K562 (cell line): ENCODE results near the gene C6orf62. TPM values are rescaled to one million over a fixed set of nuclear protein-coding genes. Genes with fewer than 3 reads are reported as not detected.

ENCODE experiments used
- ATAC-seq: fragments of 200-7000 bp; cut with Tn5 transposase; 3 replicates; pipeline ENCODE4 v1.9.1; 2020; ENCODE audit warnings: moderate library complexity
- BruUV-seq: library from RNA; stranded (reverse); fragments of 400-500 nt; replicated peaks from 2 replicates; lab custom pipeline; 2021; lab: Mats Ljungman, UMichigan
- CTCF ChIA-PET: fragments of 300-600 bp; formaldehyde crosslinking; extraction: SDS; loops from one replicate; lab custom pipeline; 2021; ENCODE audit warnings: low intra/inter-chr PET ratio; lab: Yijun Ruan, JAX
- POLR2A ChIA-PET: fragments of 300-600, 350-650 bp; sonication (Branson Sonifier 250); formaldehyde crosslinking; extraction: SDS; loops from one replicate; lab custom pipeline; 2021; ENCODE audit warnings: antibody characterized with exemption, inconsistent platforms; lab: Yijun Ruan, JAX
- DNase-seq, 4 experiments: peaks; one replicate each; pipeline versions ENCODE4 v3.0.0 to v3.0.0-alpha.2; 2011 to 2018; ENCODE audit warnings: low spot score in 3 of 4, mixed read lengths in 3 of 4; ENCODE audit errors: extremely low read depth in 1 of 4
- FAIRE-seq: peaks from 2 replicates; lab custom pipeline; 2011; peaks lifted over from hg19 to GRCh38; lab: Jason Lieb, UNC
- H2AFZ ChIP-seq: 2 replicates; pipeline ENCODE4 v1.6.0; 2011; ENCODE audit warnings: low read depth, low read length, control low read depth, inconsistent platforms
- H3K27ac ChIP-seq: fragments of 200-600 bp; 3 replicates; pipeline ENCODE4 v1.8.0; 2011; ENCODE audit warnings: low read depth, mild to moderate bottlenecking, control low read depth, inconsistent platforms, low read length, moderate library complexity, mixed read lengths; ENCODE audit errors: extremely low read depth
- H3K27me3 ChIP-seq, 2 experiments: fragments of 300-600 bp in 1 of 2; 2 replicates in 1 of 2; 3 replicates in 1 of 2; pipeline versions ENCODE4 v1.6.0 to v1.8.0; 2011; ENCODE audit warnings: inconsistent platforms in 2 of 2, low read length in 2 of 2, mild to moderate bottlenecking in 1 of 2, mixed read lengths in 1 of 2, moderate library complexity in 1 of 2; ENCODE audit not compliant: control insufficient read depth in 2 of 2, insufficient read depth in 2 of 2
- H3K36me3 ChIP-seq: fragments of 300-600 bp; 3 replicates; pipeline ENCODE4 v1.8.0; 2011; ENCODE audit warnings: mild to moderate bottlenecking, low read length, inconsistent platforms; ENCODE audit not compliant: control insufficient read depth, insufficient read depth
- H3K4me1 ChIP-seq, 2 experiments: fragments of 200-600 bp in 1 of 2; replicated peaks in 1 of 2; 2 replicates in 1 of 2; 3 replicates in 1 of 2; pipeline versions ENCODE4 v1.5.1 to v1.8.0; 2011; ENCODE audit warnings: inconsistent platforms in 2 of 2, low read length in 2 of 2, mild to moderate bottlenecking in 1 of 2, mixed read lengths in 1 of 2, moderate library complexity in 1 of 2; ENCODE audit not compliant: control insufficient read depth in 2 of 2, insufficient read depth in 2 of 2
- H3K4me2 ChIP-seq: 2 replicates; pipeline ENCODE4 v1.6.1; 2011; ENCODE audit warnings: low read length, control low read depth, inconsistent platforms, mixed read lengths; ENCODE audit not compliant: insufficient read depth
- H3K4me3 ChIP-seq: fragments of 200-600 bp; sonication (generic), shearing (Covaris generic); 2 replicates; pipeline ENCODE4 v1.5.1; 2016; ENCODE audit warnings: control low read depth, inconsistent platforms
- H3K79me2 ChIP-seq: fragments of 200-600 bp; 3 replicates; pipeline ENCODE4 v1.8.0; 2011; ENCODE audit warnings: low read length, inconsistent platforms; ENCODE audit not compliant: control insufficient read depth, insufficient read depth
- H3K9ac ChIP-seq, 2 experiments: 2 replicates each; pipeline versions ENCODE4 v1.6.0 to v1.6.1; 2011; ENCODE audit warnings: low read depth in 2 of 2, low read length in 2 of 2, control low read depth in 1 of 2, inconsistent platforms in 1 of 2, mild to moderate bottlenecking in 1 of 2, mixed read lengths in 1 of 2; ENCODE audit not compliant: insufficient read depth in 1 of 2
- H3K9me1 ChIP-seq: one replicate; pipeline ENCODE4 v1.6.0; 2011; ENCODE audit warnings: inconsistent platforms, mild to moderate bottlenecking, low read length, moderate library complexity; ENCODE audit not compliant: control insufficient read depth, insufficient read depth
- H3K9me3 ChIP-seq: replicated peaks from 2 replicates; pipeline ENCODE4 v1.5.1; 2011; ENCODE audit warnings: low read depth, low read length, inconsistent platforms; ENCODE audit not compliant: control insufficient read depth, insufficient read depth
- H4K20me1 ChIP-seq: replicated peaks from 2 replicates; pipeline ENCODE4 v1.6.1; 2011; ENCODE audit warnings: low read length, inconsistent platforms, mixed read lengths; ENCODE audit not compliant: control insufficient read depth, insufficient read depth
- DPF2 ChIP-seq: fragments of 450-650 bp; IDR thresholded peaks from 2 replicates; pipeline ENCODE4 v1.6.1; 2016
- GATAD2B ChIP-seq: fragments of 450-650 bp; IDR thresholded peaks from 2 replicates; pipeline ENCODE4 v1.6.1; 2017; ENCODE audit warnings: mild to moderate bottlenecking, borderline replicate concordance
- HDAC8 ChIP-seq: fragments of 450-650 bp; IDR thresholded peaks from 2 replicates; pipeline ENCODE4 v1.6.1; 2016; ENCODE audit warnings: mild to moderate bottlenecking, missing genetic modification characterization, moderate library complexity, missing compliant biosample characterization
- POLR3A ChIP-seq: IDR thresholded peaks from 2 replicates; pipeline ENCODE4 v1.6.1; 2011; ENCODE audit warnings: borderline replicate concordance, mild to moderate bottlenecking, moderate library complexity; ENCODE audit not compliant: insufficient read length, insufficient read depth; ENCODE audit errors: extremely low read depth
- POLR3G ChIP-seq: IDR thresholded peaks from 2 replicates; pipeline ENCODE4 v1.6.1; 2011; ENCODE audit not compliant: insufficient read length, insufficient replicate concordance; ENCODE audit errors: extremely low read depth
- PRPF4 ChIP-seq: fragments of 200-400 bp; formaldehyde crosslinking; IDR thresholded peaks from one replicate; pipeline ENCODE4 v1.6.1; 2017; ENCODE audit warnings: low read length, low read depth, mild to moderate bottlenecking; ENCODE audit not compliant: insufficient read depth, poor library complexity, severe bottlenecking
- SRSF9 ChIP-seq: fragments of 200-400 bp; formaldehyde crosslinking; IDR thresholded peaks from 2 replicates; pipeline ENCODE4 v1.6.1; 2017; ENCODE audit warnings: low read depth, low read length, borderline replicate concordance
- ZNF77 ChIP-seq: fragments of 250-450 bp; sonication (Bioruptor Pico); IDR thresholded peaks from 2 replicates; pipeline ENCODE4 v1.5.0; 2020
- ZNF79 ChIP-seq: fragments of 250-450 bp; sonication (Bioruptor Pico); IDR thresholded peaks from 2 replicates; pipeline ENCODE4 v1.4.0; 2020; ENCODE audit warnings: low read depth, mild to moderate bottlenecking, moderate library complexity
- WGBS: fragments of 100-300 bp; shearing (Covaris generic); methylation state at CpG from one replicate; pipeline ENCODE4 v1.1.6; 2016; ENCODE audit warnings: low coverage, mixed read lengths; ENCODE audit not compliant: insufficient coverage; ENCODE audit errors: missing lambda C conversion rate; 5-methylcytosine and 5-hydroxymethylcytosine counted together
- in situ Hi-C: fragments of 300-500 bp; cut with MboI; formaldehyde crosslinking; loops from 4 replicates; pipeline ENCODE4 v1.15.0; 2018; ENCODE audit warnings: inconsistent platforms, mixed read lengths
- intact Hi-C: fragments of 100-400 bp; cut with micrococcal nuclease; formaldehyde crosslinking; loops from 2 replicates; pipeline ENCODE4 v1.14.2; 2022
- polyA plus RNA-seq, 8 experiments: library from polyadenylated mRNA; depleted of rRNA in 4 of 8; stranded (reverse) in 5 of 8; unstranded in 3 of 8; fragments of >200 nt; fragmentation: Nextera tagmentation in 2 of 8; fragmentation: Illumina TruSeq in 1 of 8; extraction: Ambion mirVana in 2 of 8; extraction: Trizol in 1 of 8; gene quantifications; 2 replicates each; pipeline versions ENCODE4 v1.2.1 to v1.2.3, GENCODE V29; 2011 to 2014; ENCODE audit warnings: inconsistent platforms in 1 of 8, missing spikeins in 1 of 8
- total RNA-seq, 7 experiments: library from RNA; depleted of rRNA in 6 of 7; stranded (reverse); fragments of >200 nt in 6 of 7; fragmentation: Illumina TruSeq in 2 of 7; extraction: Trizol in 2 of 7; gene quantifications; 2 replicates each; pipeline versions ENCODE4 v1.2.1 to v1.2.3, GENCODE V29; 2011 to 2021; ENCODE audit warnings: low replicate concordance in 1 of 7
- TF ChIP-seq, protein P1 (sequence below): fragments of 450-650 bp; IDR thresholded peaks from 2 replicates; pipeline ENCODE4 v1.6.1; 2016; ENCODE audit warnings: missing biosample characterization, missing genetic modification characterization
- TF ChIP-seq, protein P2 (sequence below): fragments of 200-800 bp; sonication (Bioruptor generic); IDR thresholded peaks from 2 replicates; pipeline ENCODE4 v1.6.1; 2017; ENCODE audit warnings: missing genetic modification characterization, missing compliant biosample characterization
- TF ChIP-seq, protein P3 (sequence below): sonication (generic); formaldehyde crosslinking; IDR thresholded peaks from 2 replicates; pipeline ENCODE4 v1.8.1; 2023; ENCODE audit warnings: missing genetic modification reagents, mild to moderate bottlenecking, borderline replicate concordance

C6orf62 gene
- total and polyA plus RNA-seq, 9 of the 15 experiments (the other 6 are each of a cell fraction or from before 2014, with no cell fraction given): 48.5 to 579 (median 111) TPM

DNA sequence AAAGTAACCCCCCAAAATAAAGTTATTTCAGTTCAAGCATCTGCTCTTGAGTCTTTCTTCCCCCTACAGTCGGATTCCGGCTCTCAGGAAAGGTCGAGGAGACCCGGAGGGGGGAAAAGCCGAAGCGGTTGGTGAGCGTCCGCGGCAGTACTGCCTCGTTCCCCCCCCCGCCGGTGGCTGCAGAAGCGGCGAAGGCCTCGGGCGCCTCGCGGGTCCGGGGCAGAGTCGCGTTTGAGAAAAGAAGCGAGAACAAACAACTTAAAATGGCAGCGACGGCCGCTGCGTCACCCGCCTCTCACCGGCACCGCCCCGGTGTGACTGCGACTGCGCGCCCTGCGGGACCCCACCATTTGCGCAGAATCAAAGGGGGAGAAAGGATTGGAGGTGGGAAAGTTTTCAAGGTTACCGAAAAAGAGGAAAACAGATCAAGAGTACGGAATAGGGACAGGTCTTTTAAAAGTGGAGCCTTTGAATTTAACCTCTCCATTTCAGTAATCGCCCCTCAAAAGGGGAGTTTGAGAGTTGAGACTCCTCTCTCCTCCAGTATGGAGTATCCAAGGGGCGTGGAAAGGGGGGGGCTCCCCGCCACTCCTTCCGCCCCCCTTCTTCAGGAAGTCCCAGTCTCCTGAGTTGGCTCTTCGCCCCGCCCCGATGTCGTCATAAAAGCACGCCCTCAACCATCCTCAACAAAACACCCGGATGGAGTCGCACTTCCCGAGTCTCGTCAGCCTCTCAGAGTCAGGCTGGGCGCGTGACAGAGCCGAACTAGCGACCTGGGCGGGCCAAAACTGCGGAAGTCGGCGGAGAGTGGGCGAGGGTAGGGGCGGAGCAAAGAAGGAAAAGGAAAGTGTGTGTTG is 1.9 kb upstream of the C6orf62 start:
- intact Hi-C loops (loop anchor here (1.0 to 2.0 kb wide), 2 partner anchors 40 to 53 kb away; partner anchors contain the start of gene GMNN), in situ Hi-C loops (no loop called here)
- peak overlapping the region; percentile 97 for H3K27ac ChIP-seq
- H3K9me1 ChIP-seq: peaks cover 4% of the 10 kb centered on the region
- H3K4me3 ChIP-seq: peak overlapping the region; percentile 94
- H4K20me1 ChIP-seq: peaks cover 28% of the 10 kb centered on the region
- peaks cover 6 to 17% of the 10 kb centered on the region in 2 experiments; a peak in 3 of 5 replicates for H3K4me1 ChIP-seq
- ChIA-PET POLR2A (interaction anchor here (0.6 to 3.0 kb wide), 11 partner anchors 8 to 53 kb away, joined by 3 to 22 read pairs (median 4); partner anchors contain the start of genes ACOT13 and TDP2), CTCF (interaction anchor here (0.7 kb wide), 1 partner anchor 53 kb away, joined by 3 read pairs; no protein-coding TSS in a partner anchor)
- H3K27me3 ChIP-seq: no peaks in the 10 kb centered on the region
- peak overlapping the region; percentile 97 to 99 for H3K9ac ChIP-seq
- H3K9me3 ChIP-seq: no peaks in the 10 kb centered on the region; the same call in 1 of the 2 replicates
- FAIRE-seq (peak; percentile 98), DNase-seq (peak; percentile 98 to 100 (median 98)), ATAC-seq (peak; percentile 88)
- 1% methylated on average over 54 of the region's 60 CpGs for whole genome bisulfite sequencing
- peaks cover 34% of the 10 kb centered on the region for H3K36me3 ChIP-seq
- BruUV-seq: no TSS peak
- peak overlapping the region; percentile 93 for H3K4me2 ChIP-seq
- H3K79me2 ChIP-seq: peaks cover 48% of the 10 kb centered on the region
- peak overlapping the region; percentile 96 for H2AFZ ChIP-seq
- TF ChIP-seq ZNF77 (CRISPR knock-in tag): no peak
- TF ChIP-seq HDAC8 (tag): 0 out of 2 replicates have a peak, but pooled peaks have one; percentile 2
- TF ChIP-seq GATAD2B: no peak; the same call in 1 of the 2 replicates
- TF ChIP-seq, protein P1, sequence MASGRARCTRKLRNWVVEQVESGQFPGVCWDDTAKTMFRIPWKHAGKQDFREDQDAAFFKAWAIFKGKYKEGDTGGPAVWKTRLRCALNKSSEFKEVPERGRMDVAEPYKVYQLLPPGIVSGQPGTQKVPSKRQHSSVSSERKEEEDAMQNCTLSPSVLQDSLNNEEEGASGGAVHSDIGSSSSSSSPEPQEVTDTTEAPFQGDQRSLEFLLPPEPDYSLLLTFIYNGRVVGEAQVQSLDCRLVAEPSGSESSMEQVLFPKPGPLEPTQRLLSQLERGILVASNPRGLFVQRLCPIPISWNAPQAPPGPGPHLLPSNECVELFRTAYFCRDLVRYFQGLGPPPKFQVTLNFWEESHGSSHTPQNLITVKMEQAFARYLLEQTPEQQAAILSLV (tag): peak; percentile 19; the same call in 1 of the 2 replicates
- TF ChIP-seq, protein P2, sequence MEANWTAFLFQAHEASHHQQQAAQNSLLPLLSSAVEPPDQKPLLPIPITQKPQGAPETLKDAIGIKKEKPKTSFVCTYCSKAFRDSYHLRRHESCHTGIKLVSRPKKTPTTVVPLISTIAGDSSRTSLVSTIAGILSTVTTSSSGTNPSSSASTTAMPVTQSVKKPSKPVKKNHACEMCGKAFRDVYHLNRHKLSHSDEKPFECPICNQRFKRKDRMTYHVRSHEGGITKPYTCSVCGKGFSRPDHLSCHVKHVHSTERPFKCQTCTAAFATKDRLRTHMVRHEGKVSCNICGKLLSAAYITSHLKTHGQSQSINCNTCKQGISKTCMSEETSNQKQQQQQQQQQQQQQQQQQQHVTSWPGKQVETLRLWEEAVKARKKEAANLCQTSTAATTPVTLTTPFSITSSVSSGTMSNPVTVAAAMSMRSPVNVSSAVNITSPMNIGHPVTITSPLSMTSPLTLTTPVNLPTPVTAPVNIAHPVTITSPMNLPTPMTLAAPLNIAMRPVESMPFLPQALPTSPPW (CRISPR knock-in tag): peak; percentile 100
- no peak for TF ChIP-seq POLR3G
- TF ChIP-seq, protein P3, sequence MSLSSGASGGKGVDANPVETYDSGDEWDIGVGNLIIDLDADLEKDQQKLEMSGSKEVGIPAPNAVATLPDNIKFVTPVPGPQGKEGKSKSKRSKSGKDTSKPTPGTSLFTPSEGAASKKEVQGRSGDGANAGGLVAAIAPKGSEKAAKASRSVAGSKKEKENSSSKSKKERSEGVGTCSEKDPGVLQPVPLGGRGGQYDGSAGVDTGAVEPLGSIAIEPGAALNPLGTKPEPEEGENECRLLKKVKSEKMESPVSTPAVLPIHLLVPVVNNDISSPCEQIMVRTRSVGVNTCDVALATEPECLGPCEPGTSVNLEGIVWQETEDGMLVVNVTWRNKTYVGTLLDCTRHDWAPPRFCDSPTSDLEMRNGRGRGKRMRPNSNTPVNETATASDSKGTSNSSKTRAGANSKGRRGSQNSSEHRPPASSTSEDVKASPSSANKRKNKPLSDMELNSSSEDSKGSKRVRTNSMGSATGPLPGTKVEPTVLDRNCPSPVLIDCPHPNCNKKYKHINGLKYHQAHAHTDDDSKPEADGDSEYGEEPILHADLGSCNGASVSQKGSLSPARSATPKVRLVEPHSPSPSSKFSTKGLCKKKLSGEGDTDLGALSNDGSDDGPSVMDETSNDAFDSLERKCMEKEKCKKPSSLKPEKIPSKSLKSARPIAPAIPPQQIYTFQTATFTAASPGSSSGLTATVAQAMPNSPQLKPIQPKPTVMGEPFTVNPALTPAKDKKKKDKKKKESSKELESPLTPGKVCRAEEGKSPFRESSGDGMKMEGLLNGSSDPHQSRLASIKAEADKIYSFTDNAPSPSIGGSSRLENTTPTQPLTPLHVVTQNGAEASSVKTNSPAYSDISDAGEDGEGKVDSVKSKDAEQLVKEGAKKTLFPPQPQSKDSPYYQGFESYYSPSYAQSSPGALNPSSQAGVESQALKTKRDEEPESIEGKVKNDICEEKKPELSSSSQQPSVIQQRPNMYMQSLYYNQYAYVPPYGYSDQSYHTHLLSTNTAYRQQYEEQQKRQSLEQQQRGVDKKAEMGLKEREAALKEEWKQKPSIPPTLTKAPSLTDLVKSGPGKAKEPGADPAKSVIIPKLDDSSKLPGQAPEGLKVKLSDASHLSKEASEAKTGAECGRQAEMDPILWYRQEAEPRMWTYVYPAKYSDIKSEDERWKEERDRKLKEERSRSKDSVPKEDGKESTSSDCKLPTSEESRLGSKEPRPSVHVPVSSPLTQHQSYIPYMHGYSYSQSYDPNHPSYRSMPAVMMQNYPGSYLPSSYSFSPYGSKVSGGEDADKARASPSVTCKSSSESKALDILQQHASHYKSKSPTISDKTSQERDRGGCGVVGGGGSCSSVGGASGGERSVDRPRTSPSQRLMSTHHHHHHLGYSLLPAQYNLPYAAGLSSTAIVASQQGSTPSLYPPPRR (CRISPR knock-in tag): no peak
- no peak for TF ChIP-seq POLR3A
- TF ChIP-seq ZNF79 (CRISPR knock-in tag): no peak
- peak; percentile 94 for TF ChIP-seq PRPF4
- TF ChIP-seq DPF2: peak; percentile 23; the same call in 1 of the 2 replicates
- TF ChIP-seq SRSF9: no peak
